ENCODE measurements around the gene EIF4G3. TPM values are rescaled to one million over a fixed set of nuclear protein-coding genes. Genes with fewer than 3 reads are reported as not detected.

The EIF4G3 gene
- total and polyA plus RNA-seq, 10 of the 15 experiments (the other 5 are each of a cell fraction or from before 2014, with no cell fraction given), result 7.4 to 45.1 (median 29.1) TPM

- no peak for TF ChIP-seq REST (IDR thresholded peaks at IDR 0.05; ENCODE audit: low read depth, low read length)
Measured at GRCh38 chr1:20760322-20760721, 416.4 kb downstream of the EIF4G3 start (continued).

MicroRNAs within 50 kb of the gene (microRNA counts, 767-probe panel; counts per million panel counts)
- 977 counts per million, percentile 26 among the panel's probes with 10 or more counts for microRNA hsa-miR-1256

Small RNA genes lying within 50 kb of the gene (microRNA-seq; reads per million reads assigned to microRNA genes)
- gene MIR1256, result 1.7 reads per million

Small RNA genes lying within 50 kb of the gene (small RNA-seq; reads per million reads assigned to genes)
- gene AL627311.1 (not detected), gene MIR1256 (0.27 reads per million), gene RNU7-200P (not detected)

Other genes starting within 250 kb of the EIF4G3 start
- 39.9 and 40.5 TPM in 2 replicates for gene ECE1, start 113.6 kb upstream of the EIF4G3 start, total RNA-seq (2014; rRNA removed)
- gene ECE1, start 113.6 kb upstream of the EIF4G3 start, total RNA-seq (2014; rRNA removed; fragmentation: Illumina TruSeq; extraction: Trizol), result 19.2 and 20.4 TPM in 2 replicates
- 81.0 and 81.5 TPM in 2 replicates for gene ECE1, start 113.6 kb upstream of the EIF4G3 start, total RNA-seq (2021)
- gene ECE1, start 113.6 kb upstream of the EIF4G3 start, polyA plus RNA-seq (2011; rRNA removed), result 23.4 and 34.2 TPM in 2 replicates
- 39.6 and 50.9 TPM in 2 replicates for gene ECE1, start 113.6 kb upstream of the EIF4G3 start, polyA plus RNA-seq (2014; fragmentation: Illumina TruSeq; extraction: Trizol)
- gene ECE1, start 113.6 kb upstream of the EIF4G3 start, polyA plus RNA-seq (2014; fragmentation: Nextera tagmentation; extraction: Ambion mirVana), result 1 to 10 TPM in 1 of 2 experiments, under 1 TPM in 1; 0.97 to 2.4 TPM
- gene ECE1, start 113.6 kb upstream of the EIF4G3 start, polyA plus RNA-seq (2014; rRNA removed), result 32.2 and 41.0 TPM in 2 replicates
- 10 to 100 TPM; 40.5 to 43.6 TPM for gene ECE1, start 113.6 kb upstream of the EIF4G3 start, polyA plus RNA-seq (2016; fragmentation: Nextera tagmentation; extraction: Ambion mirVana)

Data from GM12878 (cell line).